ENCODE results near the gene EOLA1. TPM values are rescaled to one million over a fixed set of nuclear protein-coding genes. Genes with fewer than 3 reads are reported as not detected.
A peak's percentile ranks its signal among the peaks of the same experiment; 100 is the strongest.
"Not testable (repeated sequence)": the region's sequence is repeated elsewhere in the genome, so short reads cannot be mapped to it uniquely, and the experiment has no call there.

Gene EOLA1
- total RNA-seq, 1 experiment from 2014 or later, result 17.8 TPM

- TF ChIP-seq CTCF (IDR thresholded peaks at IDR 0.05; ENCODE audit: unreplicated experiment), result no peak
- no peak for DNase-seq
- intact Hi-C loops (cut with micrococcal nuclease; ENCODE audit: unreplicated experiment), result no loop called here
- H3K27ac Mint-ChIP-seq (ENCODE audit: unreplicated experiment), result no peak overlapping the region
- H3K27me3 Mint-ChIP-seq (ENCODE audit: unreplicated experiment), result no peaks in the 10 kb centered on the region
- CTCF ChIA-PET, result no interaction called here
- H3K36me3 Mint-ChIP-seq (ENCODE audit: insufficient read depth, unreplicated experiment), result peaks cover 56% of the 10 kb centered on the region
- H3K4me1 Mint-ChIP-seq (ENCODE audit: low read depth, unreplicated experiment), result no peaks in the 10 kb centered on the region
- H3K9me3 Mint-ChIP-seq (ENCODE audit: low read depth, unreplicated experiment), result no peaks in the 10 kb centered on the region
- H3K4me3 Mint-ChIP-seq (ENCODE audit: low read depth, unreplicated experiment), result no peak overlapping the region
- BruUV-seq (replicated peaks), result no TSS peak
Observed at GRCh38 chrX:149498767-149499166, 42.0 kb upstream of the EOLA1 start.

GRCh38 chrX:149499766-149500165, 41.0 kb upstream of the EOLA1 start:
- no peak overlapping the region for H3K4me3 Mint-ChIP-seq (ENCODE audit: low read depth, unreplicated experiment)
- no peaks in the 10 kb centered on the region for H3K9me3 Mint-ChIP-seq (ENCODE audit: low read depth, unreplicated experiment)
- intact Hi-C loops (cut with micrococcal nuclease; ENCODE audit: unreplicated experiment), result no loop called here
- TF ChIP-seq CTCF (IDR thresholded peaks at IDR 0.05; ENCODE audit: unreplicated experiment), result no peak
- H3K4me1 Mint-ChIP-seq (ENCODE audit: low read depth, unreplicated experiment), result peaks cover 9% of the 10 kb centered on the region
- no peaks in the 10 kb centered on the region for H3K27me3 Mint-ChIP-seq (ENCODE audit: unreplicated experiment)
- no peak for DNase-seq
- BruUV-seq (replicated peaks), result no TSS peak
- CTCF ChIA-PET, result no interaction called here
- H3K27ac Mint-ChIP-seq (ENCODE audit: unreplicated experiment), result no peak overlapping the region
- H3K36me3 Mint-ChIP-seq (ENCODE audit: insufficient read depth, unreplicated experiment), result peaks cover 66% of the 10 kb centered on the region

GRCh38 chrX:149502923-149503322, 37.9 kb upstream of the EOLA1 start:
- intact Hi-C loops (cut with micrococcal nuclease; ENCODE audit: unreplicated experiment); H3K27ac Mint-ChIP-seq (ENCODE audit: unreplicated experiment); H3K27me3 Mint-ChIP-seq (ENCODE audit: unreplicated experiment); DNase-seq; BruUV-seq (replicated peaks); H3K9me3 Mint-ChIP-seq (ENCODE audit: low read depth, unreplicated experiment); H3K4me3 Mint-ChIP-seq (ENCODE audit: low read depth, unreplicated experiment): not testable (repeated sequence)
- CTCF ChIA-PET, result interaction anchor here (0.7 kb wide), 1 partner anchor 1196 kb away, joined by 3 read pairs; no protein-coding TSS in a partner anchor
- Mint-ChIP-seq H3K36me3 (ENCODE audit: insufficient read depth, unreplicated experiment) (peaks cover 48% of the 10 kb centered on the region), H3K4me1 (ENCODE audit: low read depth, unreplicated experiment) (peaks cover 19% of the 10 kb centered on the region)

- H3K27ac Mint-ChIP-seq (ENCODE audit: unreplicated experiment); intact Hi-C loops (cut with micrococcal nuclease; ENCODE audit: unreplicated experiment); H3K27me3 Mint-ChIP-seq (ENCODE audit: unreplicated experiment); BruUV-seq (replicated peaks); H3K9me3 Mint-ChIP-seq (ENCODE audit: low read depth, unreplicated experiment); H3K4me3 Mint-ChIP-seq (ENCODE audit: low read depth, unreplicated experiment): not testable (repeated sequence)
- Mint-ChIP-seq H3K36me3 (ENCODE audit: insufficient read depth, unreplicated experiment) (peaks cover 44% of the 10 kb centered on the region), H3K4me1 (ENCODE audit: low read depth, unreplicated experiment) (peaks cover 19% of the 10 kb centered on the region)
- DNase-seq, result peak; percentile 62
- CTCF ChIA-PET, result interaction anchor here (0.7 kb wide), 1 partner anchor 1195 kb away, joined by 3 read pairs; no protein-coding TSS in a partner anchor
Observed at GRCh38 chrX:149503446-149503845, 37.4 kb upstream of the EOLA1 start.

GRCh38 chrX:149504226-149504914, 36.4 kb upstream of the EOLA1 start:
- Mint-ChIP-seq H3K4me1 (ENCODE audit: low read depth, unreplicated experiment) (peaks cover 19% of the 10 kb centered on the region), H3K4me3 (ENCODE audit: low read depth, unreplicated experiment) (peak overlapping the region; percentile 74), H3K36me3 (ENCODE audit: insufficient read depth, unreplicated experiment) (peaks cover 38% of the 10 kb centered on the region), H3K27ac (ENCODE audit: unreplicated experiment) (peak overlapping the region; percentile 90), H3K27me3 (ENCODE audit: unreplicated experiment) (peaks cover 8% of the 10 kb centered on the region), H3K9me3 (ENCODE audit: low read depth, unreplicated experiment) (no peaks in the 10 kb centered on the region)
- intact Hi-C loops (cut with micrococcal nuclease; ENCODE audit: unreplicated experiment), result no loop called here
- peak; percentile 37 for DNase-seq
- TF ChIP-seq CTCF (IDR thresholded peaks at IDR 0.05; ENCODE audit: unreplicated experiment), result peak; percentile 19
- BruUV-seq (replicated peaks), result TSS peak; percentile 36
- CTCF ChIA-PET, result no interaction called here
